ENCODE measurements around the gene FFAR3. TPM values are rescaled to one million over a fixed set of nuclear protein-coding genes. Genes with fewer than 3 reads are reported as not detected.
A peak's percentile ranks its signal among the peaks of the same experiment; 100 is the strongest.

FFAR3 gene
- total RNA-seq, 2 experiments from 2014 or later, result 4.9 to 5.3 TPM

DNA sequence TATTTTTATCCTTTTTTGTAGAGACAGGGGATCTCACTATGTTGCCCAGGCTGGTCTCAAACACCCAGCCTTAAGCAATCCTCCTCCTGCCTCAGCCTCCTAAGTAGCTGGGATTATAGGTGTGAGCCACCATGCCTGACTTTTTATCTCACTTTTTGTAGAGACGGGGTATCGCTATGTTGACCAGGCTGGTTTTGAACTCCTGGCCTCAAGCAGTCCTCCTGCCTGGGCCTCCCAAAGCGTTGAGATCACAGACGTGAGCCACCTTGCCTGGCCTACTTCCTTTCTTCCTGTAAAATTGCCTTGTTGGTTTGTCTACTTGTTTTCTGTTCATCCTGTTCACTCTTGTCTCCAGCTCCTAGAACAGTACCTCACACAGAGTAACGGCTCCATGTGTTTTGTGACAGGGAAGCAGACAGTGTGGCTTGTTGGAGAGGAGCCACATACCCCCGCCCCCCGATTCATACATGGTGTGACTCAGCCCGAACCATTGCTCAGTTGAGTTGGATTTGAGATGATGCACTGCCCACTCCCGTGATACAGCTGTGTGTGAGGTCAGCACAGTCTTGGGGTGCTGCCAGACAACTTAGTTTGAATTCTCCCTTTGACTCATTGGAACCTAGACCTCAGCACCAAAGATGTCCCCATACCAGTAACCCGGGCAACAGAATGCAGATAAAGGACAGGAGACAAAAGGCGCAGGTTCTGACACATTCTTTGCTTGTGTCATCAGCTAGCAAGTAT lies 46.8 kb downstream of the FFAR3 start:
- Mint-ChIP-seq H3K4me3 (no peak overlapping the region), H3K27me3 (ENCODE audit: low read depth) (no peaks in the 10 kb centered on the region), H3K4me1 (ENCODE audit: low read depth) (no peaks in the 10 kb centered on the region), H3K27ac (no peak overlapping the region), H3K36me3 (ENCODE audit: low read depth) (no peaks in the 10 kb centered on the region), H3K9me3 (no peaks in the 10 kb centered on the region)
- CTCF ChIA-PET, result interaction anchor here (1.0 kb wide), 1 partner anchor 63 kb away, joined by 3 read pairs; no protein-coding TSS in a partner anchor
- peak; percentile 53 for DNase-seq
- intact Hi-C loops (cut with micrococcal nuclease), result no loop called here

DNA sequence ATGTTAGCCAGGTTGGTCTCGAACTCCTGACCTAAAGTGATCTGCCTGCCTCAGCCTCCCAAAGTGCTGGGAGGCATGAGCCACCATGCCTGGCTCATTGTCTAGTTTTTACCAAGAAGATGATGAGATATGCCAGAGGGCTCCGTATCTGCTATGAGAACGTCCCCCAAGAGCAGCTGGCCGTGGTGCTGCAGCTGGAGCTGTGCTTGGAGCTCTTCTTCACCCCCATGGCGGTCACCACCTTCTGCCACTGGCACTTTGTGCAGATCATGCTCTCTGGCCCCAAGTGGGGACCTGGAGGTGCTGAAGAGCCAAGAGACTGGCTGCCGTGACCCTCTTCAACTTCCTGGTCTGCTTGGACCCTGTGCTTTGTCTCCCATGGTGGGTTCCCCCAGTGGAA lies 49.4 kb downstream of the FFAR3 start:
- Mint-ChIP-seq H3K9me3 (no peaks in the 10 kb centered on the region), H3K27ac (no peak overlapping the region), H3K4me1 (ENCODE audit: low read depth) (no peaks in the 10 kb centered on the region), H3K27me3 (ENCODE audit: low read depth) (no peaks in the 10 kb centered on the region), H3K36me3 (ENCODE audit: low read depth) (no peaks in the 10 kb centered on the region), H3K4me3 (no peak overlapping the region)
- no peak for DNase-seq
- intact Hi-C loops (cut with micrococcal nuclease), result no loop called here
- CTCF ChIA-PET, result interaction anchor here (0.6 kb wide), 1 partner anchor 1064 kb away, joined by 3 read pairs; no protein-coding TSS in a partner anchor

DNA sequence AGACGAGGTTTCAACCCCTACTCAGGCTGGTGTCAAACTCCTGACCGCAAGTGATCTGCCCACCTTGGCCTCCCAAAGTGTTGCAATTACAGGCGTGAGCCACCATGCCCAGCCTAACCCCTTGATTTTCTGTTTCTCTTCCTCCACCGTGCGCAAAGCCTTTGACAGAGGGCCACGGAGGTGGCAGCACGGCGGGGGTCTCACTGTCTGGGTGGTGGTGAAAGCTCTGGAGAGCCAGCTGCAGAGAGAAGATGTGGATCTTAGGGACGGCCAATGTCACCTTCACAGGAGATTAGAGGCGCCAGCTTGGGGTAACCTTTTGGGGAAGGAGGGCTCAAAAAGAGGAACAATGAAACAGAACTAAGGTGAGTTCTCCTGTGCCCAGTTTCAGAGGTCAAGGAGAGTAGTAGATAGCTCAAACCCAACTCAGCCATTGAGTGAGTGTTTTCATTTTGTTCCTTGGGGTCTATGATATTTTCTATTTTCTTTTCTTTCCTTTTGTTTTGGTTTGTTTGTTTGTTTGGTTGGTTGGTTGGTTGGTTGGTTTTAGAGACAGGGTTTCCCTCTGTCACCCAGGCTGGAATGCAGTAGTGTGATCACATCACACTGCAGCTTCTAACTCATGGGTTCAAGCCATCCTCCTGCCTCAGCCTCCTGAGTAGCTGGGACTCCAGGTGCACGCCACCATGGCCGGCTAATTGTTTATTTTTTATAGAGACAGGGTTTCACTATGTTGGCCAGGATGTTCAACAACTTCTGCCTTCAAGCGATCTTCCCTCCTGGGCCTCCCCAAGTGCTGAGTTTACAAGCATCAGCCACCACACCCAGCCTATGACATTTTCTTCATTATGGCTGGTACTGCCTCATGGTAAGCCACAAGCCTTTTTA lies 50.3 kb downstream of the FFAR3 start:
- H3K27me3 Mint-ChIP-seq (ENCODE audit: low read depth), result no peaks in the 10 kb centered on the region
- H3K9me3 Mint-ChIP-seq, result no peaks in the 10 kb centered on the region
- H3K4me1 Mint-ChIP-seq (ENCODE audit: low read depth), result no peaks in the 10 kb centered on the region
- no peak overlapping the region for H3K27ac Mint-ChIP-seq
- no peak overlapping the region for H3K4me3 Mint-ChIP-seq
- no peaks in the 10 kb centered on the region for H3K36me3 Mint-ChIP-seq (ENCODE audit: low read depth)
- CTCF ChIA-PET, result no interaction called here
- DNase-seq, result no peak
- intact Hi-C loops (cut with micrococcal nuclease), result no loop called here

DNA sequence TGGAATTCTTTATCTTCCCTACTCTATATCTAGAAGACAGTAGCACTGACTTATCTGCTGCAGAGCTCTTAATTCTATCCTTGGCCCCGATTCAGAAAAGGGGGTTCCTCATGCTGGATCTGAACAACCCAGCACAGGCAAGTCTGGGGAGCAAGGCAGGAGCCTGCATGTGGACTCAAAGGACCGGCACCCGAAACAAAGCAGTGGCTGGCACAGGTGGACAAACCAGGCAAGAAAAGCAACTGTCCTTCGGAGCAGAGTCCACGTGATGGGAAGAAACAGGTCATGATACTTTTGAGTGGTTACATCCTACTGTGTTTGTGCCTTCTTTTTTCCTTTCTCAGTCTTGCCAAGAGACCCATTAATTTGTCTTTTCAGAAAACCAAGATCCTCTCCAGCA lies 50.9 kb downstream of the FFAR3 start:
- intact Hi-C loops (cut with micrococcal nuclease), result no loop called here
- no peak overlapping the region for H3K4me3 Mint-ChIP-seq
- no peaks in the 10 kb centered on the region for H3K4me1 Mint-ChIP-seq (ENCODE audit: low read depth)

More for the DNA sequence above, 50.9 kb downstream of the FFAR3 start:
- no peak for DNase-seq
- H3K27me3 Mint-ChIP-seq (ENCODE audit: low read depth), result no peaks in the 10 kb centered on the region
- H3K27ac Mint-ChIP-seq, result no peak overlapping the region
- H3K36me3 Mint-ChIP-seq (ENCODE audit: low read depth), result no peaks in the 10 kb centered on the region
- no peaks in the 10 kb centered on the region for H3K9me3 Mint-ChIP-seq
- CTCF ChIA-PET, result no interaction called here

Small RNAs within 50 kb of the gene (microRNA-seq; reads per million reads assigned to microRNA genes)
- gene MIR5196 (ENCODE audit: borderline microRNAs expressed, borderline replicate concordance), result not detected

Other genes starting within 250 kb of the FFAR3 start
- not detected for gene FXYD3, start 242.6 kb upstream of the FFAR3 start, total RNA-seq
- gene LGI4, start 223.4 kb upstream of the FFAR3 start, total RNA-seq, result 1 to 10 TPM; 1.1 to 1.7 TPM
- 1 to 10 TPM; 3.3 to 3.4 TPM for gene FXYD1, start 219.6 kb upstream of the FFAR3 start, total RNA-seq
- gene FXYD7, start 215.2 kb upstream of the FFAR3 start, total RNA-seq, result 1 to 10 TPM in 1 of 2 experiments, under 1 TPM in 1; 0.54 to 1.2 TPM
- gene FXYD5, start 203.7 kb upstream of the FFAR3 start, total RNA-seq, result 100 to 1,000 TPM; 289 to 294 TPM
- gene FAM187B, start 129.7 kb upstream of the FFAR3 start, total RNA-seq, result not detected
- gene LSR, start 109.5 kb upstream of the FFAR3 start, total RNA-seq, result 10 to 100 TPM in 1 of 2 experiments, 1 to 10 TPM in 1; 8.2 to 11.2 TPM
- 100 to 1,000 TPM; 136 to 144 TPM for gene USF2, start 89.5 kb upstream of the FFAR3 start, total RNA-seq
- gene HAMP, start 75.9 kb upstream of the FFAR3 start, total RNA-seq, result under 1 TPM; 0.19 to 0.86 TPM
- under 1 TPM; 0.19 to 0.77 TPM for gene MAG, start 66.3 kb upstream of the FFAR3 start, total RNA-seq
- 1 to 10 TPM; 2.0 to 2.6 TPM for gene CD22, start 29.3 kb upstream of the FFAR3 start, total RNA-seq
- under 1 TPM in 1 of 2 experiments, not detected in 1; 0.10 TPM for gene FFAR1, start 10.6 kb upstream of the FFAR3 start, total RNA-seq
- gene GPR42, start 12.6 kb downstream of the FFAR3 start, total RNA-seq, result under 1 TPM; 0.17 to 0.30 TPM
- not detected for gene FFAR2, start 89.8 kb downstream of the FFAR3 start, total RNA-seq
- not detected for gene KRTDAP, start 132.0 kb downstream of the FFAR3 start, total RNA-seq
- gene DMKN, start 155.2 kb downstream of the FFAR3 start, total RNA-seq, result 1 to 10 TPM in 1 of 2 experiments, under 1 TPM in 1; 0.86 to 1.7 TPM
- gene SBSN, start 169.9 kb downstream of the FFAR3 start, total RNA-seq, result not detected
- gene GAPDHS, start 175.0 kb downstream of the FFAR3 start, total RNA-seq, result not detected
- 10 to 100 TPM; 63.1 to 63.4 TPM for gene TMEM147, start 187.2 kb downstream of the FFAR3 start, total RNA-seq
- not detected for gene ATP4A, start 205.2 kb downstream of the FFAR3 start, total RNA-seq
- not detected for gene PMIS2, start 227.7 kb downstream of the FFAR3 start, total RNA-seq